T-cell (primary cell): ENCODE data around the gene WFS1. TPM values are rescaled to one million over a fixed set of nuclear protein-coding genes. Genes with fewer than 3 reads are reported as not detected.

ENCODE experiments used
- ATAC-seq, 4 experiments: fragments of 200-7000 bp in 3 of 4; fragments of 150-1000 bp in 1 of 4; cut with Tn5 transposase; replicated peaks in 1 of 4; 1 replicate in 3 of 4; 2 replicates in 1 of 4; pipeline ENCODE4 v1.10.0; 2021; ENCODE audit warnings: moderate library complexity in 3 of 4, mild to moderate bottlenecking in 2 of 4, moderate number of reproducible peaks in 1 of 4
- CTCF ChIA-PET, 2 donors: fragments of 300-600 bp; sonication (Branson Sonifier 250); formaldehyde crosslinking; loops; one replicate each; lab custom pipeline; 2022; ENCODE audit warnings: antibody characterized with exemption in 2 of 2; lab: Charles Lee
- POLR2A ChIA-PET, 2 donors: fragments of 300-600 bp; sonication (Branson Sonifier 250); formaldehyde crosslinking; loops; one replicate each; lab custom pipeline; 2022; ENCODE audit warnings: antibody characterized with exemption in 2 of 2; lab: Charles Lee
- DNase-seq, 35 experiments: peaks; one replicate each; pipeline versions ENCODE4 v3.0.0 to v3.0.0-alpha.2; 2013 to 2023
- H3K27ac ChIP-seq: one replicate; pipeline ENCODE4 v1.5.1; 2013; ENCODE audit warnings: low read length
- H3K27me3 ChIP-seq, 2 experiments: replicated peaks in 1 of 2; 1 replicate in 1 of 2; 2 replicates in 1 of 2; pipeline versions ENCODE4 v1.6.1 to v1.7.0; 2013; ENCODE audit warnings: low read length in 1 of 2, mixed read lengths in 1 of 2; ENCODE audit not compliant: control insufficient read depth in 2 of 2, insufficient read depth in 2 of 2; ENCODE audit errors: extremely low read depth in 1 of 2
- H3K36me3 ChIP-seq, 2 donors: 1 replicate in 1 of 2; 2 replicates in 1 of 2; pipeline versions ENCODE4 v1.6.1 to v1.7.0; 2013; ENCODE audit warnings: low read length in 1 of 2; ENCODE audit not compliant: control insufficient read depth in 2 of 2, insufficient read depth in 1 of 2; ENCODE audit errors: extremely low read depth in 1 of 2
- H3K4me1 ChIP-seq, 2 experiments: 1 replicate in 1 of 2; 2 replicates in 1 of 2; pipeline versions ENCODE4 v1.6.1 to v1.7.0; 2013; ENCODE audit warnings: low read length in 2 of 2, mixed read lengths in 1 of 2; ENCODE audit not compliant: insufficient read depth in 2 of 2, control insufficient read depth in 1 of 2; ENCODE audit errors: extremely low read depth in 1 of 2
- H3K4me3 ChIP-seq, 2 donors: 1 replicate in 1 of 2; 2 replicates in 1 of 2; pipeline versions ENCODE4 v1.5.1 to v1.7.0; 2013; ENCODE audit warnings: mild to moderate bottlenecking in 2 of 2, low read length in 1 of 2, moderate library complexity in 1 of 2; ENCODE audit not compliant: control insufficient read depth in 1 of 2; ENCODE audit errors: extremely low read depth in 1 of 2
- H3K9me3 ChIP-seq: 2 replicates; pipeline ENCODE4 v1.7.0; 2013
- H3K27ac Mint-ChIP-seq, 2 donors: one replicate each; pipeline ENCODE4 v1.8.0; 2020 to 2021; ENCODE audit warnings: mild to moderate bottlenecking in 2 of 2, mixed read lengths in 2 of 2
- H3K27me3 Mint-ChIP-seq, 2 donors: one replicate each; pipeline ENCODE4 v1.8.0; 2021 to 2022; ENCODE audit warnings: mixed read lengths in 2 of 2
- H3K36me3 Mint-ChIP-seq: one replicate; pipeline ENCODE4 v1.8.0; 2021; ENCODE audit warnings: mixed read lengths
- H3K4me1 Mint-ChIP-seq, 3 donors: one replicate each; pipeline ENCODE4 v1.8.0; 2020 to 2022; ENCODE audit warnings: mixed read lengths in 3 of 3, mild to moderate bottlenecking in 1 of 3
- H3K4me3 Mint-ChIP-seq, 3 donors: one replicate each; pipeline ENCODE4 v1.8.0; 2020 to 2022; ENCODE audit warnings: mild to moderate bottlenecking in 3 of 3, mixed read lengths in 3 of 3, moderate library complexity in 3 of 3
- H3K9me3 Mint-ChIP-seq, 3 donors: one replicate each; pipeline ENCODE4 v1.8.0; 2020 to 2022; ENCODE audit warnings: mixed read lengths in 3 of 3
- WGBS: methylation state at CpG from one replicate; pipeline ENCODE4 v1.1.5; 2013; ENCODE audit warnings: missing lambda C conversion rate; ENCODE audit not compliant: insufficient coverage; 5-methylcytosine and 5-hydroxymethylcytosine counted together
- total RNA-seq, 35 experiments: library from RNA in 6 of 35; stranded (reverse) in 6 of 35; fragments of 120-200 nt in 1 of 35; gene quantifications; one replicate each; pipeline versions ENCODE4 v1.2.1 to v1.2.4 and lab custom pipeline; 2013 to 2026

WFS1 gene
- total RNA-seq, 5 donors from 2014 or later (not counting 1 experiment from before 2014, with no cell fraction given) = 3.2 to 6.2 (median 5.1) TPM

DNA sequence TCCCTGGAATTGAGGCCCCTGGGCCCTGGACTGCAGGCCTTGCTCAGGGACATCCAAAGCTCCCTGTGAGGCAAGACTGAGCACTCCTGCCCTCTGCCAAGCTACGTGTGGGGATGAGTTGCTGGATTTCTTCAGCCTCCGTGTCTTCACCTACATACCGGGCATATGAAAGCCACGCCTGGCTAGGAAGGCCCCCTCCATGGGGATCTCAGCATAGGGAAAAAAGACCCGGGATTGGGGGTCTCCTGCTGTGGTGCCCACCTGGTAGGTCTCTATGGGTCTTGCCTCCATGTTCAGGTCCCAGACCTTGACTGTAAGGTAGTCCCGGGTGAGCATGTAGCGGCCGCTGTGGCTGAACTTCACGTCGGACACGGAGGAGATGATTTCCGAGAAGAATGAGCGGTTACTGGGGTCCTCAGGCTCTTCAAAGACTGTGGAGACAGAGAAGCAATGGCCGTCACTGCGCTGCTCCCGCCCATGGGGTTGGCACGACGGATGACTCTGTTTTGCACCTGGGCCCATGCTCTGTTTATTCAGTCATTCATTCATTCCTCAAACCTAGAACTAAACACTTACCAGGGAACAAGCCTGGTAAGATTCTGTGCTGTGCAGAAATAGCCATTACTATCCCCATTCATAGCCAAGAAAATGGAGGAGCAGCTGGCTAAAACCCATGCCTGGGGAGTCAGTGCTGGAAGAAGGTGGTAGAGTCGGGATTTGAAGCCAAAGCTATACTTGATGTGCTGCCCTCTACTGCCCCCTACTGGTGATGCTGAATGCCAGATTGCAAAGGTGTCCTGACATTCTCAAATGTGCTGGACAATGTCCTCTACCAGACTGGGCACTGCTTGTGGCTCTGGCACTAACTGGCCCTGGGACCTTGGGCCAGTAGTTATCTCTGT, 63.9 kb downstream of the WFS1 start:
- peaks cover 10 to 16% (median 16%) of the 10 kb centered on the region in 3 donors for H3K4me1 Mint-ChIP-seq
- Histone ChIP-seq H3K4me1 (peaks cover 0 to 21% of the 10 kb centered on the region in 2 experiments), H3K9me3 (no peaks in the 10 kb centered on the region), H3K4me3 (no peak overlapping the region), H3K27ac (no peak overlapping the region), H3K36me3 (no peaks in the 10 kb centered on the region), H3K27me3 (peaks cover 0 to 70% of the 10 kb centered on the region in 2 experiments)
- no peaks in the 10 kb centered on the region for H3K36me3 Mint-ChIP-seq
- ATAC-seq (no peak), DNase-seq (peak in 1 of 35 experiments; percentile 35)
- POLR2A ChIA-PET = no interaction called here
- peak overlapping the region in 1 of 2 donors; percentile 32 for H3K27ac Mint-ChIP-seq
- H3K4me3 Mint-ChIP-seq = no peak overlapping the region
- peaks cover 31 to 41% of the 10 kb centered on the region in 2 donors for H3K27me3 Mint-ChIP-seq
- WGBS = 88% methylated on average over 19 of the region's 19 CpGs
- H3K9me3 Mint-ChIP-seq = no peaks in the 10 kb centered on the region
- CTCF ChIA-PET = interaction anchor here in 1 of 2 donors (1.0 to 3.5 kb wide), 2 partner anchors 10 to 83 kb away, joined by 3 to 21 read pairs; no protein-coding TSS in a partner anchor

DNA sequence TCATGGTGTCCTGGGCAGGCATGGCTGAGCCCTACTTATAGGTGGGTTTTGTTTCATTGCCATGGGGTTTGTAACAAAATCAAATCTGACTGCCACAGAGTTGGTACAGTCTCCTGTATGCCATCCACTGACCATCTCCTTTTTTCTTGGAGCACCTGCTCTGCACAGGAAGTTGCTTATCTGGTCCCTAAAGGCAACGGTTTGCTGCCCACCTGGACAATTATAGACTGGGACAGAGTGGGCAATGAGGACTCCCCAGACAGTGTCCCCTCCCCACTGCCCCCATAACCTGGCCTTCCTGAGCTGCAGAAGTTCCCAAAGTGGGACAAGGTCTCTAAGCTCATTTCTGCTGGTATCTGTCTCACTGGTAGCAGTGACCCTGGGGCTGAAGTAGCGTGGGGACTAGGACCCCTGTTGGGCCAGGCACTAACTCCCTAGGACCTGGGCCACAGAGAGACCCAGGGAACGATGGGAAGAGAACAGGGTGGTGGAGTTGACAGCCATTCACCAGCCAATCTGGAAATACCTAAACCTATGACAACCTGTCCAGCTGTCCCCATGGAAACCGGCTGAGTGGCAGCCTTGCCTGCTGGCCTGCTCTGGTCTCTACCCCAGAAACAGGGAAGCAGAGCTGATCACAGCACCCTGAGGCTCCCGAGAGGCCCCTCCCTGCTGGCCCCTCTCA, 64.7 kb downstream of the WFS1 start:
- Mint-ChIP-seq H3K4me3 (no peak overlapping the region), H3K27me3 (peaks cover 37 to 42% of the 10 kb centered on the region in 2 donors), H3K9me3 (no peaks in the 10 kb centered on the region), H3K4me1 (peaks cover 18 to 24% (median 22%) of the 10 kb centered on the region in 3 donors), H3K27ac (no peak overlapping the region), H3K36me3 (no peaks in the 10 kb centered on the region)
- Histone ChIP-seq H3K4me1 (peaks cover 0 to 29% of the 10 kb centered on the region in 2 experiments), H3K36me3 (no peaks in the 10 kb centered on the region), H3K27ac (no peak overlapping the region), H3K9me3 (no peaks in the 10 kb centered on the region), H3K4me3 (no peak overlapping the region), H3K27me3 (peaks cover 2 to 72% of the 10 kb centered on the region in 2 experiments)
- 78% methylated on average over 4 of the region's 5 CpGs for WGBS
- ChIA-PET POLR2A (no interaction called here), CTCF (no interaction called here)
- DNase-seq = no peak
- no peak for ATAC-seq

DNA sequence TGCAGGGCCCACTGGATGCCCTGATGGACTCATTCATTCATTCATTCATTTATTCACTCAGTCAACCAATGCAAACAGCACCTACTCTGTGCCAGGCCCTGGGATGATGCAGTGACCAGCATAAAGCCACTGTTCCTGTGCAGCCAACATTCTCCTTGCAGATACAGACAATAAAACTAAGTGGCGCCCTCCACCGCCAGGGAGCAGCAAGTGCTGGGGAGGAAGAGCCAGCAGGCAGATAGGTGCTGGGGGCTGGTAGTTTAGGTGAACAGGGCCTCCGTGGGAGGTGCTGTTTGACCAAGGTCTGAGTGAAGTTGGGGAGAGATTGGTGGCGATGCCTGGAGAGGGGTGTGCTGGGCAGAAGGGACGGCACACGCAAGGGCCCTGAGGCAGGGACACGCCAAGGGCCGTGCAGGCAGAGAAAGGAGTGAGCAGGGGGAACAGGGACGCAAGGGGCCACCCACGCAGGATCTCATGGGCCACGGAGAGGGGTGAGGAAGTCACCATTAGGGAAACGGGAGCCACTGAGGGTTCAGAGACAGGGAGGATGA, 65.5 kb downstream of the WFS1 start:
- Mint-ChIP-seq H3K4me1 (peaks cover 20 to 27% (median 22%) of the 10 kb centered on the region in 3 donors), H3K27me3 (peaks cover 43 to 44% of the 10 kb centered on the region in 2 donors), H3K36me3 (no peaks in the 10 kb centered on the region), H3K9me3 (no peaks in the 10 kb centered on the region), H3K27ac (no peak overlapping the region), H3K4me3 (no peak overlapping the region)
- peaks cover 0 to 30% of the 10 kb centered on the region in 2 experiments for H3K4me1 ChIP-seq
- H3K9me3 ChIP-seq = no peaks in the 10 kb centered on the region
- ATAC-seq (no peak), DNase-seq (no peak)
- H3K27me3 ChIP-seq = peaks cover 2 to 77% of the 10 kb centered on the region in 2 experiments
- 70% methylated on average over 11 of the region's 12 CpGs for WGBS
- ChIA-PET CTCF (no interaction called here), POLR2A (no interaction called here)
- no peaks in the 10 kb centered on the region for H3K36me3 ChIP-seq
- H3K4me3 ChIP-seq = no peak overlapping the region
- no peak overlapping the region for H3K27ac ChIP-seq

DNA sequence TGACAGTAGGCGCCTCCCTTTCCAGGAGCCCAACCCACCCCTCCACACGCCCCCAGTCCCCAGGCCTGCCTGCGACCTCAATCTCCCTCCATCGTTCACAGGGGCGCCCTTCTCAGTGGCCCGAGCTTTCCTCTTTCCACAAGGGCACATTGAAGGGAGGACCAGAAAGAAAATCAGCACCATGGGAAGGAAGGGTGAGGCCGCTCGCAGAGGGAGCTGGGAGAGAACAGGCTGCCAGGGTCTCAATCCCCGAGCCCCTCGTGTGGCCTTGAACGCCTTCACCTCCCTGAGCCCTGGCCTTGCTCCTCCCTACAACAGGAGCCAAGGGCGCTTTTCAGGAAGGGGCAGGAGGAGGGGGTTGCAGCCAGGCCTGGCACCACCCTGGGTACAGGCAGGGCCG, 66.5 kb downstream of the WFS1 start:
- no peaks in the 10 kb centered on the region for H3K9me3 ChIP-seq
- peaks cover 50 to 52% of the 10 kb centered on the region in 2 donors for H3K27me3 Mint-ChIP-seq
- ATAC-seq = no peak
- H3K9me3 Mint-ChIP-seq = no peaks in the 10 kb centered on the region
- ChIA-PET POLR2A (no interaction called here), CTCF (no interaction called here)
- H3K36me3 Mint-ChIP-seq = no peaks in the 10 kb centered on the region
- no peak overlapping the region for H3K4me3 ChIP-seq
- WGBS = 95% methylated on average over 4 of the region's 13 CpGs
- no peak overlapping the region for H3K4me3 Mint-ChIP-seq
- peaks cover 20 to 28% (median 22%) of the 10 kb centered on the region in 3 donors for H3K4me1 Mint-ChIP-seq
- H3K27ac Mint-ChIP-seq = no peak overlapping the region
- H3K27me3 ChIP-seq = peaks cover 2 to 78% of the 10 kb centered on the region in 2 experiments
- H3K27ac ChIP-seq = no peak overlapping the region
- peaks cover 0 to 30% of the 10 kb centered on the region in 2 experiments for H3K4me1 ChIP-seq
- DNase-seq = no peak
- no peaks in the 10 kb centered on the region for H3K36me3 ChIP-seq

DNA sequence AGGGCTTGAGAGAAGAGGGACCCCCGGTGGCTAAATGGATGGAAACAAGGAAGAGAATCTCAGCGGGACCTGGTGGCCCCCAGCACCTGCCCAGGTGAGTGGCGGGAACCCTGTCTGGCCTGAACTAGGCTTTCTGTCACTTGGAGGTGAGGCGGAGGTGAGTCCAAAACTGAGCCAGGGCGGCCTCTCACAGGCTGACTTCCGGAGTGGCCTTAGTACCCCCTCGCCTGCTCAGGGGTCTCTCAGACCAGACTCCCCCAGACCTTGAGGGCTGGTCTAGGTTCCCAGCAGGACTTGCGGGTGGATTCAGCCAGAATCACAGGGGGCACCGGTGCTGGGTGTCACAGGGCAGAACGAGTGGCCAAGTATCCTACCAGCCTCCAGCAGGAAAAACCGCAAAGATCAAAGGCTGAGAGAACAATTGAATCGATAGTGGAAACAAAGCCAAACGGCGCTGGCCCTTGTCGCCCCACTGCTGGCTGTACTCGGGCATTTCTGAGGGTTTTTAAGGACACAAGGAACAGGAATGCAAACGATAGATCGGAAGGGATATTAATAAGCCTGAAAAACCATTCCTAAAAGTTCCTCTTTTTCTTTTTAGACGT, 67.8 kb downstream of the WFS1 start:
- no peak overlapping the region for H3K27ac Mint-ChIP-seq

More for the DNA sequence above, 67.8 kb downstream of the WFS1 start:
- peaks cover 22 to 31% (median 24%) of the 10 kb centered on the region in 3 donors for H3K4me1 Mint-ChIP-seq
- H3K27me3 Mint-ChIP-seq = peaks cover 56% of the 10 kb centered on the region in 2 donors
- ChIA-PET CTCF (no interaction called here), POLR2A (no interaction called here)
- Histone ChIP-seq H3K36me3 (no peaks in the 10 kb centered on the region), H3K9me3 (no peaks in the 10 kb centered on the region), H3K4me3 (no peak overlapping the region), H3K4me1 (peaks cover 0 to 26% of the 10 kb centered on the region in 2 experiments), H3K27me3 (peaks cover 2 to 65% of the 10 kb centered on the region in 2 experiments), H3K27ac (no peak overlapping the region)
- peak overlapping the region in 2 of 3 donors; percentile 15 to 60 for H3K4me3 Mint-ChIP-seq
- DNase-seq (no peak), ATAC-seq (no peak)
- no peaks in the 10 kb centered on the region for H3K36me3 Mint-ChIP-seq
- no peaks in the 10 kb centered on the region for H3K9me3 Mint-ChIP-seq
- 35% methylated on average over 14 of the region's 19 CpGs for WGBS
